ES-I3 (cell line): ENCODE data around the gene C3.
"Not testable (repeated sequence)": the region's sequence is repeated elsewhere in the genome, so short reads cannot be mapped to it uniquely, and the experiment has no call there.

Experiments
- H3K36me3 ChIP-seq: 2 replicates; pipeline ENCODE4 v1.6.1; 2013; ENCODE audit warnings: mild to moderate bottlenecking, low read length, control low read depth, moderate library complexity; ENCODE audit not compliant: insufficient read depth
- H3K4me1 ChIP-seq: 2 replicates; pipeline ENCODE4 v1.6.1; 2013; ENCODE audit warnings: mild to moderate bottlenecking, control low read depth, low read length; ENCODE audit not compliant: insufficient read depth
- H3K9ac ChIP-seq: 2 replicates; pipeline ENCODE4 v1.6.1; 2013; ENCODE audit warnings: low read depth, mild to moderate bottlenecking, low read length, moderate library complexity
- H3K9me3 ChIP-seq: 2 replicates; pipeline ENCODE4 v1.6.1; 2013; ENCODE audit warnings: mild to moderate bottlenecking, low read length, moderate library complexity; ENCODE audit not compliant: control insufficient read depth, insufficient read depth

The C3 gene

GRCh38 chr19:6648141-6648715, 72.2 kb downstream of the C3 start:
- Histone ChIP-seq H3K9me3 (peaks cover 6% of the 10 kb centered on the region), H3K36me3 (no peaks in the 10 kb centered on the region), H3K9ac (no peak overlapping the region), H3K4me1 (no peaks in the 10 kb centered on the region)

- no peaks in the 10 kb centered on the region for H3K36me3 ChIP-seq
- H3K9ac ChIP-seq = no peak overlapping the region
- H3K4me1 ChIP-seq = no peaks in the 10 kb centered on the region
- H3K9me3 ChIP-seq = no peaks in the 10 kb centered on the region
Observed at GRCh38 chr19:6644796-6645195, 75.7 kb downstream of the C3 start.

GRCh38 chr19:6640333-6640732, 80.1 kb downstream of the C3 start:
- H3K9me3 ChIP-seq, H3K36me3 ChIP-seq, H3K4me1 ChIP-seq, H3K9ac ChIP-seq: not testable (repeated sequence)

- H3K4me1 ChIP-seq = no peaks in the 10 kb centered on the region
- no peaks in the 10 kb centered on the region for H3K9me3 ChIP-seq
- H3K36me3 ChIP-seq = no peaks in the 10 kb centered on the region
- H3K9ac ChIP-seq = no peak overlapping the region
Observed at GRCh38 chr19:6639439-6639838, 81.0 kb downstream of the C3 start.

GRCh38 chr19:6633456-6633813, 87.0 kb downstream of the C3 start:
- not testable (repeated sequence) for H3K9ac ChIP-seq

GRCh38 chr19:6632747-6633455, 87.5 kb downstream of the C3 start:
- H3K9ac ChIP-seq, H3K4me1 ChIP-seq, H3K9me3 ChIP-seq, H3K36me3 ChIP-seq: not testable (repeated sequence)

More at GRCh38 chr19:6633456-6633813, 87.0 kb downstream of the C3 start:
- H3K4me1 ChIP-seq, H3K36me3 ChIP-seq, H3K9me3 ChIP-seq: not testable (repeated sequence)

GRCh38 chr19:6632002-6632621, 88.3 kb downstream of the C3 start:
- Histone ChIP-seq H3K9ac (no peak overlapping the region), H3K36me3 (no peaks in the 10 kb centered on the region), H3K4me1 (no peaks in the 10 kb centered on the region), H3K9me3 (peaks cover 4% of the 10 kb centered on the region; the same call in 1 of the 2 replicates)
